Measurements from ENCODE around the gene XXYLT1.
"Not testable (repeated sequence)": the region's sequence is repeated elsewhere in the genome, so short reads cannot be mapped to it uniquely, and the experiment has no call there.

The XXYLT1 gene

GRCh38 chr3:195109098-195109657, 161.8 kb downstream of the XXYLT1 start:
- Histone ChIP-seq H3K36me3 (ENCODE audit: control insufficient read depth, insufficient read depth, low read length) (peaks cover 6% of the 10 kb centered on the region), H3K9ac (ENCODE audit: low read depth, low read length) (no peak overlapping the region), H3K4me3 (ENCODE audit: low read depth, low read length) (no peak overlapping the region), H3K4me1 (ENCODE audit: control insufficient read depth, insufficient read depth, low read length) (no peaks in the 10 kb centered on the region), H3K27me3 (ENCODE audit: control insufficient read depth, insufficient read depth, low read length) (no peaks in the 10 kb centered on the region), H3K9me3 (ENCODE audit: control insufficient read depth, insufficient read depth, low read length) (no peaks in the 10 kb centered on the region)

GRCh38 chr3:195107593-195107992, 163.4 kb downstream of the XXYLT1 start:
- Histone ChIP-seq H3K9ac (ENCODE audit: low read depth, low read length) (no peak overlapping the region), H3K4me1 (ENCODE audit: control insufficient read depth, insufficient read depth, low read length) (no peaks in the 10 kb centered on the region)

GRCh38 chr3:195107031-195107430, 163.9 kb downstream of the XXYLT1 start:
- not testable (repeated sequence) for H3K9ac ChIP-seq (ENCODE audit: low read depth, low read length); H3K9me3 ChIP-seq (ENCODE audit: control insufficient read depth, insufficient read depth, low read length); H3K36me3 ChIP-seq (ENCODE audit: control insufficient read depth, insufficient read depth, low read length); H3K4me1 ChIP-seq (ENCODE audit: control insufficient read depth, insufficient read depth, low read length); H3K27me3 ChIP-seq (ENCODE audit: control insufficient read depth, insufficient read depth, low read length); H3K4me3 ChIP-seq (ENCODE audit: low read depth, low read length)

More at GRCh38 chr3:195107593-195107992, 163.4 kb downstream of the XXYLT1 start:
- no peaks in the 10 kb centered on the region for H3K9me3 ChIP-seq (ENCODE audit: control insufficient read depth, insufficient read depth, low read length)
- H3K27me3 ChIP-seq (ENCODE audit: control insufficient read depth, insufficient read depth, low read length), result no peaks in the 10 kb centered on the region
- no peak overlapping the region for H3K4me3 ChIP-seq (ENCODE audit: low read depth, low read length)
- peaks cover 4% of the 10 kb centered on the region for H3K36me3 ChIP-seq (ENCODE audit: control insufficient read depth, insufficient read depth, low read length)

- H3K4me1 ChIP-seq (ENCODE audit: control insufficient read depth, insufficient read depth, low read length), result no peaks in the 10 kb centered on the region
- H3K36me3 ChIP-seq (ENCODE audit: control insufficient read depth, insufficient read depth, low read length), result peaks cover 4% of the 10 kb centered on the region
- no peak overlapping the region for H3K9ac ChIP-seq (ENCODE audit: low read depth, low read length)
- no peaks in the 10 kb centered on the region for H3K9me3 ChIP-seq (ENCODE audit: control insufficient read depth, insufficient read depth, low read length)
- no peak overlapping the region for H3K4me3 ChIP-seq (ENCODE audit: low read depth, low read length)
- H3K27me3 ChIP-seq (ENCODE audit: control insufficient read depth, insufficient read depth, low read length), result no peaks in the 10 kb centered on the region
These were observed 164.5 kb downstream of the XXYLT1 start for GRCh38 chr3:195106418-195106906.

DNA sequence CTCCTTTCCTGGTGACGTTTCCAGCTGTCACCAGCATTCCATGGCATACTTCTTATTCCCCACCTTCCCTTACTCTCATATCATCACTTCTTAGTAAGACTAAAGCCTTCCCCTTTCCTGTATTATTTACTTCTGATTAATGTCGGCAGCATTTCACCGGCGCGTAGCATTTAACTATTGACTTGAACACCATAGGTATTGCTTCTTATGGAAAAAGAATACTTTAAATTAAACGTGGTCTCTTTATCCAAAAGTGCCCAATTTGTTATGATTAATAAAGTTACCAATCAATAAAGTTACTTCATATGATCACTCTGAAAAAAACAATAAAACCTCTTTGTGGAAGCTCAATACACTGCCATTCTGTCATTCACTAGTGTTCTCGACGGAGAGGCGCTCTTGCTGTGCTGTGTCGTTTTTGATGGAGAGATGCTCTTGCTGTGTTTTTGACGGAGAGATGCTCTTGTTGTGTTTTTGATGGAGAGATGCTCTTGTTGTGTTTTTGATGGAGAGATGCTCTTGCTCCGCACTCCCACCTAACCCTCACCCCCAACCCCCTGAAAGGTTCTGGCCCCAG, 165.0 kb downstream of the XXYLT1 start:
- Histone ChIP-seq H3K4me3 (ENCODE audit: low read depth, low read length) (no peak overlapping the region), H3K27me3 (ENCODE audit: control insufficient read depth, insufficient read depth, low read length) (no peaks in the 10 kb centered on the region), H3K36me3 (ENCODE audit: control insufficient read depth, insufficient read depth, low read length) (peaks cover 4% of the 10 kb centered on the region), H3K9ac (ENCODE audit: low read depth, low read length) (no peak overlapping the region), H3K4me1 (ENCODE audit: control insufficient read depth, insufficient read depth, low read length) (no peaks in the 10 kb centered on the region), H3K9me3 (ENCODE audit: control insufficient read depth, insufficient read depth, low read length) (no peaks in the 10 kb centered on the region)

GRCh38 chr3:195105389-195105788, 165.6 kb downstream of the XXYLT1 start:
- no peaks in the 10 kb centered on the region for H3K9me3 ChIP-seq (ENCODE audit: control insufficient read depth, insufficient read depth, low read length)
- H3K9ac ChIP-seq (ENCODE audit: low read depth, low read length), result no peak overlapping the region
- H3K4me3 ChIP-seq (ENCODE audit: low read depth, low read length), result no peak overlapping the region
- no peaks in the 10 kb centered on the region for H3K27me3 ChIP-seq (ENCODE audit: control insufficient read depth, insufficient read depth, low read length)
- H3K4me1 ChIP-seq (ENCODE audit: control insufficient read depth, insufficient read depth, low read length), result no peaks in the 10 kb centered on the region
- H3K36me3 ChIP-seq (ENCODE audit: control insufficient read depth, insufficient read depth, low read length), result peaks cover 4% of the 10 kb centered on the region

- H3K4me1 ChIP-seq (ENCODE audit: control insufficient read depth, insufficient read depth, low read length), result no peaks in the 10 kb centered on the region
- H3K36me3 ChIP-seq (ENCODE audit: control insufficient read depth, insufficient read depth, low read length), result peaks cover under 1% of the 10 kb centered on the region
- H3K27me3 ChIP-seq (ENCODE audit: control insufficient read depth, insufficient read depth, low read length), result no peaks in the 10 kb centered on the region
- H3K4me3 ChIP-seq (ENCODE audit: low read depth, low read length), result no peak overlapping the region
- no peaks in the 10 kb centered on the region for H3K9me3 ChIP-seq (ENCODE audit: control insufficient read depth, insufficient read depth, low read length)
- no peak overlapping the region for H3K9ac ChIP-seq (ENCODE audit: low read depth, low read length)
These were observed 166.6 kb downstream of the XXYLT1 start for GRCh38 chr3:195104340-195104739.

DNA sequence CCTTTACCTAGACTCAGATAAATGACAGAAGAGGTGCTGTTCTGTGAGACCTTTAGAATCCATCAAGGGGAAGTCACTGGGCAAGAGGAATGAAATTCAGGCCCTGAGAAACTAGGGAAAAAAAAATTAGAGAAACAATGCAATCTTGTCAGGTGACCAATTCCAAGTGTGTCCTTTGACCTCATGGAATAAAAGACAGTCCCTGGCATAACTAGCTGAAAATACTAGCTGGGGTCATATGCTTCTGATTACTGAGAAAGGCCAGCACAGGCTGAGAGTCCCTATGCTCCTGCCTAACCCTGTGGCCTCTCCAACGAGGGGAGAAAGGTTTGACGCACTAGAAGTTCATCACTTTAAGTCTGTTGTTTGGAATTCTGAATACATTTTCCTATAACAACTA, 167.3 kb downstream of the XXYLT1 start:
- Histone ChIP-seq H3K9me3 (ENCODE audit: control insufficient read depth, insufficient read depth, low read length) (no peaks in the 10 kb centered on the region), H3K27me3 (ENCODE audit: control insufficient read depth, insufficient read depth, low read length) (no peaks in the 10 kb centered on the region), H3K4me1 (ENCODE audit: control insufficient read depth, insufficient read depth, low read length) (no peaks in the 10 kb centered on the region), H3K4me3 (ENCODE audit: low read depth, low read length) (no peak overlapping the region), H3K9ac (ENCODE audit: low read depth, low read length) (no peak overlapping the region), H3K36me3 (ENCODE audit: control insufficient read depth, insufficient read depth, low read length) (no peaks in the 10 kb centered on the region)

DNA sequence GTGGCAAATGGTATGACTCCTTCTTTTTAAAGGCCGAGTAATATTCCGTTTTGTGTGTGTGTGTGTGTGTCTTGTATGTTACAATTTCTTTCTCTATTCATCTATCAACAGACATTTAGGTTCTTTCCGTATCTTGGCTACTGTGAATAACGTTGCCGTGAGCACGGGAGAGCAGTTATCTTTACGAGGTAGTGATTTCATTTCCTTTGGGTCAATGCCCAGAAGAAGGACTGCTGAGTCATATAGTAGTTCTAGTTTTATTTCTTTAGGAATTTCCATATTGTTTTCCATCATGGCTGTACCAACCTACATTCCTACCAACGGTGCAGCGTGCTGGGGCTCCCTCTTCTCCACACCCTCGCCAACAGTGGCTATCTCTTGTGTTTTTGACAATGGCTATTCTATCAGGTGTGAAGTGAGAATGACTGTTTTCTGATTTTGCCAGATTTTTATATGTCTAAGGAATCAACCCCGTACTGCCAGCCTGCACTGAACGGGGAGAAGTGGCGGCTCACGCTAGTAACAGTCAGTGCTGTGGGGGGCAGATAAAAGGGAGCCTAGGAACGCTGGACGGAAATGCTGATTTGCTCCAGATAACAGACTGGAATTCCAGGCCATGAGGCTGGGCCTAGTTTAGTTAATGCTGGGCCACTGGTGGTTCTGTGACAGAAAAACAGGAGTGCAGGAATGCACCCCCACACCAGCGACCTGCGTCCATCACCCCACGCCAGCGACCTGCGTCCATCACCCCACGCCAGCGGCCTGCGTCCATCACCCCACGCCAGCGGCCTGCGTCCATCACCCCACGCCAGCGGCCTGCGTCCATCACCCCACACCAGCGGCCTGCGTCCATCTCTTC, 168.1 kb downstream of the XXYLT1 start:
- Histone ChIP-seq H3K9ac (ENCODE audit: low read depth, low read length) (no peak overlapping the region), H3K27me3 (ENCODE audit: control insufficient read depth, insufficient read depth, low read length) (no peaks in the 10 kb centered on the region), H3K4me1 (ENCODE audit: control insufficient read depth, insufficient read depth, low read length) (no peaks in the 10 kb centered on the region), H3K9me3 (ENCODE audit: control insufficient read depth, insufficient read depth, low read length) (no peaks in the 10 kb centered on the region), H3K4me3 (ENCODE audit: low read depth, low read length) (no peak overlapping the region), H3K36me3 (ENCODE audit: control insufficient read depth, insufficient read depth, low read length) (no peaks in the 10 kb centered on the region)

DNA sequence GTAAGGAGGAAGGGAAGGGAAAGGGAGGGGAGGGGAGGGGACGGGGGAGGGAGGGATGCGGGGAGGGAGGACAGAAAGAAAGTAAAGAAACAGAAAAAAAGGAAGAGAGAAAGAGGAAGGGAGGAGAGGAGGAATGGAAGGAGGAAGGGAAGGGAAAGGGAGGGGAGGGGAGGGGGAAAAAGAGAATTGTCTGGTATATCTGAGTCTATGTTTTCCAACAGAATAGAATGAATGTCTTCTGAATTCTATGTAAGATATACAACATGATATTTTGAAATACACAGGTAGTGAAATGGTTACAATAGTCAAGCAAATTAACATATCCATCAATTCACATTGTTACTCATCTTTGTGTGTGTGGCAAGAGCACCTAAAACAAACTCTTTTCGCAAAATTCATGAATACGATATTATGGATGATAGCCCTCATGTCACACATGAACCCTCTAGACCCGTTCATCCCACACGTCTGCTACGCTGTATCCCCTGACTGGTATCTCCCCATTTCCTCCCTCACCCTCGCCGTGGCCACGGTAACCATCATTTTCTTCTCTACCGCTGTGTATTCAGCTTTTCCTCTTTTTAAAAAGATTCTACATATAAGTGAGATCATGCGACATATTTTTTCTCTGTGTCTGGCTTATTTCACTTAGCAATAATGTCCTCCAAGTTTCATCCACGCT, 168.9 kb downstream of the XXYLT1 start:
- Histone ChIP-seq H3K9me3 (ENCODE audit: control insufficient read depth, insufficient read depth, low read length) (no peaks in the 10 kb centered on the region), H3K4me3 (ENCODE audit: low read depth, low read length) (no peak overlapping the region), H3K9ac (ENCODE audit: low read depth, low read length) (no peak overlapping the region), H3K4me1 (ENCODE audit: control insufficient read depth, insufficient read depth, low read length) (no peaks in the 10 kb centered on the region), H3K27me3 (ENCODE audit: control insufficient read depth, insufficient read depth, low read length) (no peaks in the 10 kb centered on the region), H3K36me3 (ENCODE audit: control insufficient read depth, insufficient read depth, low read length) (no peaks in the 10 kb centered on the region)

DNA sequence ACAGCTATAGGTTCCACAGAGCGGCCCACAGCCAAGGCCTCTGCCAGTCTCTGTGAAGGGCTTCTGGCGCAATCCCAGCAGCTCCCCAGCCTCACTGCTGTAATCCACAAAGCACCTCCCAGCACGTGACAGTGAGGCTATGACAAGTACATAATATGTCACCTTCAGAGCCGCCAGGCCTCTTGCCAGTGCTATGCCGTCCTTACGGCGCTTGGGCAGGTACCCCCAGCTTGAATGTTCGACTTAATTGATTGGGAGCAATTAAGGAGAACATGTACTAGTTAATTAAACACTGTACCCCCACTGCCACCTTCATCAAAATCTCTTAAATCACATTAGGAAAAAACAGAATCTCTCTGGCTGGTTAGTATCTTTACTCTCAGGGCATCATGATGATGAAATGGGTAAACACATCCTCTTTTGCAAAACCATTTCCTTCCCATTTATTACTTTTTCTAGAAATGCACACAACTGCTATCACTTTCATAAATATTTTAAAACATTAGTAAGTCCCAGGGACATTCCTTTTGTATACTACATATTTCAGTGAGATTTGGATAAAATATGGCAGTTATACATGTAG, 169.9 kb downstream of the XXYLT1 start:
- no peaks in the 10 kb centered on the region for H3K4me1 ChIP-seq (ENCODE audit: control insufficient read depth, insufficient read depth, low read length)
- no peaks in the 10 kb centered on the region for H3K36me3 ChIP-seq (ENCODE audit: control insufficient read depth, insufficient read depth, low read length)
- H3K27me3 ChIP-seq (ENCODE audit: control insufficient read depth, insufficient read depth, low read length), result no peaks in the 10 kb centered on the region
- no peak overlapping the region for H3K9ac ChIP-seq (ENCODE audit: low read depth, low read length)
- H3K9me3 ChIP-seq (ENCODE audit: control insufficient read depth, insufficient read depth, low read length), result no peaks in the 10 kb centered on the region
- H3K4me3 ChIP-seq (ENCODE audit: low read depth, low read length), result no peak overlapping the region

Measured in iPS-15b (cell line).